LNCaP clone FGC (cell line): ENCODE measurements around the gene SF3B5.

Experiments used
- DNase-seq: peaks from one replicate; pipeline ENCODE4 v3.0.0-alpha.2; 2011; ENCODE audit warnings: low read depth
- H3K4me3 ChIP-seq: 2 replicates; pipeline ENCODE4 v1.5.1; 2011; ENCODE audit warnings: mild to moderate bottlenecking, low read depth, low read length, control low read depth
- CTCF ChIP-seq: IDR thresholded peaks from 2 replicates; pipeline ENCODE4 v1.5.1; 2012; ENCODE audit warnings: mild to moderate bottlenecking; ENCODE audit not compliant: control insufficient read depth, insufficient read depth; ENCODE audit errors: extremely low read depth

Gene SF3B5

GRCh38 chr6:144075875-144076274 lies 19.5 kb downstream of the SF3B5 start:
- TF ChIP-seq CTCF, result no peak
- DNase-seq, result no peak
- no peak overlapping the region for H3K4me3 ChIP-seq

GRCh38 chr6:144075187-144075586 lies 20.2 kb downstream of the SF3B5 start:
- no peak for DNase-seq
- H3K4me3 ChIP-seq, result no peak overlapping the region
- TF ChIP-seq CTCF, result no peak

- no peak overlapping the region for H3K4me3 ChIP-seq
- no peak for DNase-seq
- TF ChIP-seq CTCF, result no peak
Observed at GRCh38 chr6:144073024-144073423, 22.3 kb downstream of the SF3B5 start.

GRCh38 chr6:144069506-144069905 lies 25.9 kb downstream of the SF3B5 start:
- no peak for DNase-seq
- H3K4me3 ChIP-seq, result no peak overlapping the region
- TF ChIP-seq CTCF, result no peak

GRCh38 chr6:144068794-144069193 lies 26.6 kb downstream of the SF3B5 start:
- no peak for TF ChIP-seq CTCF
- no peak overlapping the region for H3K4me3 ChIP-seq
- no peak for DNase-seq

GRCh38 chr6:144066741-144067484 lies 28.5 kb downstream of the SF3B5 start:
- TF ChIP-seq CTCF, result no peak
- no peak for DNase-seq

GRCh38 chr6:144066255-144066654 lies 29.1 kb downstream of the SF3B5 start:
- DNase-seq, result no peak
- TF ChIP-seq CTCF, result no peak
- H3K4me3 ChIP-seq, result no peak overlapping the region

More at GRCh38 chr6:144066741-144067484, 28.5 kb downstream of the SF3B5 start:
- no peak overlapping the region for H3K4me3 ChIP-seq
